ENCODE measurements around the gene CEP170. TPM values are rescaled to one million over a fixed set of nuclear protein-coding genes. Genes with fewer than 3 reads are reported as not detected.

The CEP170 gene
- total RNA-seq = 47.6 and 51.6 TPM in 2 replicates

- peak; percentile 83 for DNase-seq (ENCODE audit: low spot score)
- intact Hi-C loops (cut with micrococcal nuclease) = loop anchor here (1.0 to 10.0 kb wide), 15 partner anchors 32 to 1740 kb away; partner anchors contain the start of genes CHML, COX20, FH and HNRNPU
- peak within 1 kb of the TSS; percentile 98 for H3K4me3 Mint-ChIP-seq
- peaks cover 36% of the 10 kb centered on the region for H3K4me1 Mint-ChIP-seq (ENCODE audit: low read depth)
- peak within 1 kb of the TSS; percentile 100 for H3K27ac Mint-ChIP-seq
- H3K27me3 Mint-ChIP-seq (ENCODE audit: insufficient read depth) = no peaks in the 10 kb centered on the region
- H3K9me3 Mint-ChIP-seq = no peaks in the 10 kb centered on the region
- peaks cover 4% of the 10 kb centered on the region for H3K36me3 Mint-ChIP-seq (ENCODE audit: low read depth)
Observed at GRCh38 chr1:243254927-243255790, at the start of gene CEP170. Gene CEP170, minus strand, starts transcription at chr1:243255281. Its CDS starts 30,001 bp downstream, at chr1:243225280.

- Mint-ChIP-seq H3K9me3 (peaks cover 21% of the 10 kb centered on the region), H3K36me3 (ENCODE audit: low read depth) (peaks cover 25% of the 10 kb centered on the region), H3K4me1 (ENCODE audit: low read depth) (no peaks in the 10 kb centered on the region), H3K27me3 (ENCODE audit: insufficient read depth) (no peaks in the 10 kb centered on the region), H3K27ac (no peak overlapping the region), H3K4me3 (no peak overlapping the region)
- no peak for DNase-seq (ENCODE audit: low spot score)
- intact Hi-C loops (cut with micrococcal nuclease) = no loop called here
Observed at GRCh38 chr1:243301059-243301458, 46.0 kb upstream of the CEP170 start.

- intact Hi-C loops (cut with micrococcal nuclease) = no loop called here
- peaks cover 28% of the 10 kb centered on the region for H3K9me3 Mint-ChIP-seq
- no peaks in the 10 kb centered on the region for H3K4me1 Mint-ChIP-seq (ENCODE audit: low read depth)
- no peak overlapping the region for H3K27ac Mint-ChIP-seq
- H3K36me3 Mint-ChIP-seq (ENCODE audit: low read depth) = peaks cover 32% of the 10 kb centered on the region
- no peaks in the 10 kb centered on the region for H3K27me3 Mint-ChIP-seq (ENCODE audit: insufficient read depth)
- no peak for DNase-seq (ENCODE audit: low spot score)
- H3K4me3 Mint-ChIP-seq = no peak overlapping the region
Observed at GRCh38 chr1:243299069-243299468, 44.0 kb upstream of the CEP170 start.

- peaks cover 41% of the 10 kb centered on the region for H3K36me3 Mint-ChIP-seq (ENCODE audit: low read depth)
- no peak for DNase-seq (ENCODE audit: low spot score)
- peaks cover 30% of the 10 kb centered on the region for H3K9me3 Mint-ChIP-seq
- H3K4me1 Mint-ChIP-seq (ENCODE audit: low read depth) = no peaks in the 10 kb centered on the region
- no peak overlapping the region for H3K4me3 Mint-ChIP-seq
- no peak overlapping the region for H3K27ac Mint-ChIP-seq
- no peaks in the 10 kb centered on the region for H3K27me3 Mint-ChIP-seq (ENCODE audit: insufficient read depth)
- intact Hi-C loops (cut with micrococcal nuclease) = no loop called here
Observed at GRCh38 chr1:243294723-243295121, 39.6 kb upstream of the CEP170 start.

GRCh38 chr1:243293941-243294722 is 39.1 kb upstream of the CEP170 start:
- Mint-ChIP-seq H3K27me3 (ENCODE audit: insufficient read depth) (no peaks in the 10 kb centered on the region), H3K27ac (no peak overlapping the region), H3K9me3 (peaks cover 30% of the 10 kb centered on the region), H3K4me3 (no peak overlapping the region), H3K4me1 (ENCODE audit: low read depth) (no peaks in the 10 kb centered on the region), H3K36me3 (ENCODE audit: low read depth) (peaks cover 47% of the 10 kb centered on the region)
- DNase-seq (ENCODE audit: low spot score) = no peak
- intact Hi-C loops (cut with micrococcal nuclease) = no loop called here

GRCh38 chr1:243292117-243292516 is 37.0 kb upstream of the CEP170 start:
- Mint-ChIP-seq H3K4me3 (no peak overlapping the region), H3K4me1 (ENCODE audit: low read depth) (peaks cover 11% of the 10 kb centered on the region), H3K9me3 (peaks cover 27% of the 10 kb centered on the region), H3K27ac (no peak overlapping the region), H3K27me3 (ENCODE audit: insufficient read depth) (no peaks in the 10 kb centered on the region), H3K36me3 (ENCODE audit: low read depth) (peaks cover 47% of the 10 kb centered on the region)
- intact Hi-C loops (cut with micrococcal nuclease) = no loop called here
- DNase-seq (ENCODE audit: low spot score) = no peak

GRCh38 chr1:243291292-243291691 is 36.2 kb upstream of the CEP170 start:
- H3K9me3 Mint-ChIP-seq = peaks cover 22% of the 10 kb centered on the region
- no peaks in the 10 kb centered on the region for H3K27me3 Mint-ChIP-seq (ENCODE audit: insufficient read depth)
- peaks cover 18% of the 10 kb centered on the region for H3K4me1 Mint-ChIP-seq (ENCODE audit: low read depth)
- intact Hi-C loops (cut with micrococcal nuclease) = no loop called here
- peaks cover 44% of the 10 kb centered on the region for H3K36me3 Mint-ChIP-seq (ENCODE audit: low read depth)
- no peak overlapping the region for H3K27ac Mint-ChIP-seq
- H3K4me3 Mint-ChIP-seq = no peak overlapping the region
- DNase-seq (ENCODE audit: low spot score) = no peak

GRCh38 chr1:243288062-243288461 is 33.0 kb upstream of the CEP170 start:
- Mint-ChIP-seq H3K4me1 (ENCODE audit: low read depth) (peaks cover 25% of the 10 kb centered on the region), H3K4me3 (no peak overlapping the region), H3K9me3 (peaks cover 7% of the 10 kb centered on the region), H3K27me3 (ENCODE audit: insufficient read depth) (no peaks in the 10 kb centered on the region), H3K27ac (peak overlapping the region; percentile 24), H3K36me3 (ENCODE audit: low read depth) (peaks cover 35% of the 10 kb centered on the region)
- DNase-seq (ENCODE audit: low spot score) = no peak
- intact Hi-C loops (cut with micrococcal nuclease) = no loop called here

GRCh38 chr1:243287652-243288051 is 32.6 kb upstream of the CEP170 start:
- Mint-ChIP-seq H3K27me3 (ENCODE audit: insufficient read depth) (no peaks in the 10 kb centered on the region), H3K4me3 (no peak overlapping the region), H3K4me1 (ENCODE audit: low read depth) (peaks cover 25% of the 10 kb centered on the region), H3K9me3 (peaks cover 5% of the 10 kb centered on the region), H3K36me3 (ENCODE audit: low read depth) (peaks cover 32% of the 10 kb centered on the region), H3K27ac (peak overlapping the region; percentile 24)
- intact Hi-C loops (cut with micrococcal nuclease) = loop anchor here (1.0 kb wide), 1 partner anchor 32 kb away; the partner anchor contains the start of gene CEP170
- no peak for DNase-seq (ENCODE audit: low spot score)

GRCh38 chr1:243287123-243287460 is 32.0 kb upstream of the CEP170 start:
- Mint-ChIP-seq H3K4me1 (ENCODE audit: low read depth) (peaks cover 25% of the 10 kb centered on the region), H3K9me3 (peaks cover 3% of the 10 kb centered on the region), H3K27ac (no peak overlapping the region), H3K4me3 (no peak overlapping the region), H3K36me3 (ENCODE audit: low read depth) (peaks cover 33% of the 10 kb centered on the region), H3K27me3 (ENCODE audit: insufficient read depth) (no peaks in the 10 kb centered on the region)
- intact Hi-C loops (cut with micrococcal nuclease) = loop anchor here (1.0 kb wide), 1 partner anchor 32 kb away; the partner anchor contains the start of gene CEP170
- DNase-seq (ENCODE audit: low spot score) = no peak

- H3K27ac Mint-ChIP-seq = peak overlapping the region; percentile 56
- no peaks in the 10 kb centered on the region for H3K27me3 Mint-ChIP-seq (ENCODE audit: insufficient read depth)
- H3K36me3 Mint-ChIP-seq (ENCODE audit: low read depth) = peaks cover 33% of the 10 kb centered on the region
- H3K9me3 Mint-ChIP-seq = peaks cover 3% of the 10 kb centered on the region
- no peak for DNase-seq (ENCODE audit: low spot score)
- H3K4me1 Mint-ChIP-seq (ENCODE audit: low read depth) = peaks cover 25% of the 10 kb centered on the region
- intact Hi-C loops (cut with micrococcal nuclease) = loop anchor here (1.0 kb wide), 1 partner anchor 31 kb away; the partner anchor contains the start of gene CEP170
- H3K4me3 Mint-ChIP-seq = no peak overlapping the region
Observed at GRCh38 chr1:243286409-243287122, 31.5 kb upstream of the CEP170 start.

GRCh38 chr1:243281672-243282071 is 26.6 kb upstream of the CEP170 start:
- DNase-seq (ENCODE audit: low spot score) = no peak
- H3K4me3 Mint-ChIP-seq = no peak overlapping the region
- H3K36me3 Mint-ChIP-seq (ENCODE audit: low read depth) = peaks cover 17% of the 10 kb centered on the region
- H3K27ac Mint-ChIP-seq = no peak overlapping the region
- H3K27me3 Mint-ChIP-seq (ENCODE audit: insufficient read depth) = no peaks in the 10 kb centered on the region
- intact Hi-C loops (cut with micrococcal nuclease) = no loop called here
- peaks cover 3% of the 10 kb centered on the region for H3K9me3 Mint-ChIP-seq
- H3K4me1 Mint-ChIP-seq (ENCODE audit: low read depth) = peaks cover 16% of the 10 kb centered on the region

All from activated T-helper 1 cell treated with anti-CD3 and anti-CD28 coated beads, Interleukin-12 subunit alpha, Interleukin-12 subunit beta, Interleukin-2, Interleukin-4 antibody, amounts not matched to agents 30 ng/mL and 10 ng/mL and 1 ng/mL, durations not matched to agents 14 hours and 24 hours and 36 hours (primary cell).